ENCODE results near the gene UTF1. TPM values are rescaled to one million over a fixed set of nuclear protein-coding genes. Genes with fewer than 3 reads are reported as not detected.

UTF1 gene
- total and polyA plus RNA-seq, 9 of the 15 experiments (the other 6 are each of a cell fraction or from before 2014, with no cell fraction given), result 0.35 to 0.46 TPM; not detected in 7

GRCh38 chr10:133209117-133209516, 20.9 kb upstream of the UTF1 start:
- no peak overlapping the region for H3K4me3 ChIP-seq

More at GRCh38 chr10:133209117-133209516, 20.9 kb upstream of the UTF1 start:
- H3K4me1 ChIP-seq (replicated peaks in 1 of 2; ENCODE audit: control insufficient read depth in 2 of 2, insufficient read depth in 2 of 2, low read length in 2 of 2), result peaks cover 0 to 53% of the 10 kb centered on the region in 2 experiments; a peak in 1 of 5 replicates
- in situ Hi-C loops (cut with MboI) (no loop called here), intact Hi-C loops (cut with micrococcal nuclease) (no loop called here)
- H4K20me1 ChIP-seq (replicated peaks; ENCODE audit: control insufficient read depth, insufficient read depth, low read length), result no peaks in the 10 kb centered on the region
- CTCF ChIA-PET (ENCODE audit: low intra/inter-chr PET ratio), result no interaction called here
- FAIRE-seq (no peak), DNase-seq (ENCODE audit: extremely low read depth in 1 of 4, low spot score in 3 of 4) (no peak), ATAC-seq (no peak)
- H2AFZ ChIP-seq (ENCODE audit: low read depth, low read length), result no peak overlapping the region
- POLR2A ChIA-PET, result no interaction called here
- BruUV-seq (replicated peaks), result no TSS peak
- no peak for TF ChIP-seq ZNF121 (CRISPR knock-in tag; conservative IDR thresholded peaks at IDR 0.05)
- TF ChIP-seq TBP (optimal IDR thresholded peaks at IDR 0.05; ENCODE audit: low read depth, low read length), result no peak
- no peak for TF ChIP-seq ZNF239 (CRISPR knock-in tag; IDR thresholded peaks at IDR 0.05)
- no peak for TF ChIP-seq ARHGAP35 (IDR thresholded peaks at IDR 0.05; ENCODE audit: partially characterized antibody)
- TF ChIP-seq HDAC6 (IDR thresholded peaks at IDR 0.05; ENCODE audit: low read depth, low read length), result no peak
- TF ChIP-seq CBX2 (IDR thresholded peaks at IDR 0.05; ENCODE audit: insufficient read depth, low read length, poor library complexity, severe bottlenecking), result no peak
- TF ChIP-seq SRSF9 (IDR thresholded peaks at IDR 0.05; ENCODE audit: borderline replicate concordance, low read depth, low read length), result no peak
- TF ChIP-seq RBM39 (optimal IDR thresholded peaks at IDR 0.05; ENCODE audit: low read depth, low read length), result no peak
- no peak for TF ChIP-seq CHAMP1 (IDR thresholded peaks at IDR 0.05)
- no peak for TF ChIP-seq NEUROD1 (IDR thresholded peaks at IDR 0.05; ENCODE audit: borderline replicate concordance, low read depth, low read length, partially characterized antibody)
- H3K27me3 ChIP-seq (ENCODE audit: control insufficient read depth in 2 of 2, insufficient read depth in 2 of 2, low read length in 2 of 2), result peaks cover 4 to 40% of the 10 kb centered on the region in 2 experiments; a peak in 3 of 5 replicates
- 57% methylated on average over 8 of the region's 14 CpGs for WGBS (ENCODE audit: insufficient coverage, low coverage, missing lambda C conversion rate)
- no peak overlapping the region for H3K4me2 ChIP-seq (ENCODE audit: insufficient read depth, low read length)
- H3K9ac ChIP-seq (ENCODE audit: insufficient read depth in 1 of 2, low read depth in 2 of 2, low read length in 2 of 2), result no peak overlapping the region
- no peaks in the 10 kb centered on the region for H3K9me1 ChIP-seq (ENCODE audit: control insufficient read depth, insufficient read depth, low read length)
- no peak overlapping the region for H3K27ac ChIP-seq (ENCODE audit: extremely low read depth, low read depth, low read length)
- no peaks in the 10 kb centered on the region for H3K36me3 ChIP-seq (ENCODE audit: control insufficient read depth, insufficient read depth, low read length)
- no peaks in the 10 kb centered on the region for H3K79me2 ChIP-seq (ENCODE audit: control insufficient read depth, insufficient read depth, low read length)
- H3K9me3 ChIP-seq (replicated peaks; ENCODE audit: control insufficient read depth, insufficient read depth, low read depth, low read length), result no peaks in the 10 kb centered on the region; the same call in 1 of the 2 replicates

All from K562 (cell line).